NCI-H1694 treated with DMSO at 0.1 percent for 48 hours (cell line): ENCODE results near the gene RAB11A.

Experiments
- DNase-seq: peaks from one replicate; lab custom pipeline; 2025; lab: John Stamatoyannopoulos, UW

Gene RAB11A

GRCh38 chr15:65916664-65917406 lies 47.5 kb downstream of the RAB11A start:
- DNase-seq = no peak

- DNase-seq = no peak
Observed at GRCh38 chr15:65917407-65917756, 48.1 kb downstream of the RAB11A start.

- DNase-seq = no peak
Observed at GRCh38 chr15:65917936-65918335, 48.6 kb downstream of the RAB11A start.

GRCh38 chr15:65918357-65918920 lies 49.1 kb downstream of the RAB11A start:
- DNase-seq = no peak

GRCh38 chr15:65918945-65919344 lies 49.7 kb downstream of the RAB11A start:
- DNase-seq = no peak

GRCh38 chr15:65919353-65919752 lies 50.1 kb downstream of the RAB11A start:
- no peak for DNase-seq

GRCh38 chr15:65920121-65920520 lies 50.8 kb downstream of the RAB11A start:
- DNase-seq = no peak

- no peak for DNase-seq
Observed at GRCh38 chr15:65920825-65921309, 51.6 kb downstream of the RAB11A start.

- DNase-seq = no peak
Observed at GRCh38 chr15:65921780-65922179, 52.5 kb downstream of the RAB11A start.

GRCh38 chr15:65922621-65923020 lies 53.3 kb downstream of the RAB11A start:
- no peak for DNase-seq

GRCh38 chr15:65923264-65923663 lies 54.0 kb downstream of the RAB11A start:
- no peak for DNase-seq

- DNase-seq = no peak
Observed at GRCh38 chr15:65924004-65924403, 54.7 kb downstream of the RAB11A start.

- no peak for DNase-seq
Observed at GRCh38 chr15:65925338-65925737, 56.0 kb downstream of the RAB11A start.

- DNase-seq = no peak
Observed at GRCh38 chr15:65926459-65926858, 57.2 kb downstream of the RAB11A start.

GRCh38 chr15:65926899-65927298 lies 57.6 kb downstream of the RAB11A start:
- DNase-seq = no peak

- no peak for DNase-seq
Observed at GRCh38 chr15:65927545-65927944, 58.3 kb downstream of the RAB11A start.

- no peak for DNase-seq
Observed at GRCh38 chr15:65929573-65929972, 60.3 kb downstream of the RAB11A start.

- DNase-seq = no peak
Observed at GRCh38 chr15:65930134-65930533, 60.8 kb downstream of the RAB11A start.

- DNase-seq = no peak
Observed at GRCh38 chr15:65931221-65931620, 61.9 kb downstream of the RAB11A start.

GRCh38 chr15:65935391-65935790 lies 66.1 kb downstream of the RAB11A start:
- DNase-seq = no peak

- no peak for DNase-seq
Observed at GRCh38 chr15:65936282-65936681, 67.0 kb downstream of the RAB11A start.

- DNase-seq = no peak
Observed at GRCh38 chr15:65937054-65937453, 67.8 kb downstream of the RAB11A start.

GRCh38 chr15:65937476-65937875 lies 68.2 kb downstream of the RAB11A start:
- no peak for DNase-seq

GRCh38 chr15:65938604-65939003 lies 69.3 kb downstream of the RAB11A start:
- no peak for DNase-seq
